Stimulated activated CD4-positive, alpha-beta T cell treated with anti-CD3 and anti-CD28 coated beads, Interleukin-12 subunit alpha, Interleukin-12 subunit beta, amount 100 ng/mL, for 48 hours (primary cell): ENCODE data around the gene ZNF521.

Experiments used
- DNase-seq, 3 donors: peaks; one replicate each; pipeline ENCODE4 v3.0.0-alpha.2; 2020; ENCODE audit warnings: low read depth in 2 of 3, low spot score in 1 of 3

ZNF521 gene

GRCh38 chr18:25136416-25137196, 215.4 kb downstream of the ZNF521 start:
- no peak for DNase-seq

GRCh38 chr18:25134861-25135260, 217.1 kb downstream of the ZNF521 start:
- DNase-seq, result no peak

GRCh38 chr18:25133879-25134278, 218.1 kb downstream of the ZNF521 start:
- no peak for DNase-seq

GRCh38 chr18:25132786-25133496, 219.0 kb downstream of the ZNF521 start:
- no peak for DNase-seq

- no peak for DNase-seq
Measured at GRCh38 chr18:25126751-25127150, 225.2 kb downstream of the ZNF521 start.

GRCh38 chr18:25125680-25126079, 226.3 kb downstream of the ZNF521 start:
- no peak for DNase-seq

- DNase-seq, result no peak
Measured at GRCh38 chr18:25123438-25124232, 228.3 kb downstream of the ZNF521 start.

GRCh38 chr18:25121442-25121841, 230.5 kb downstream of the ZNF521 start:
- no peak for DNase-seq

GRCh38 chr18:25113566-25113965, 238.4 kb downstream of the ZNF521 start:
- no peak for DNase-seq

GRCh38 chr18:25112821-25113434, 239.0 kb downstream of the ZNF521 start:
- DNase-seq, result no peak

- no peak for DNase-seq
Measured at GRCh38 chr18:25111377-25112288, 240.3 kb downstream of the ZNF521 start.

- no peak for DNase-seq
Measured at GRCh38 chr18:25109484-25109883, 242.5 kb downstream of the ZNF521 start.

GRCh38 chr18:25103468-25104155, 248.4 kb downstream of the ZNF521 start:
- DNase-seq, result no peak

GRCh38 chr18:25102662-25103061, 249.3 kb downstream of the ZNF521 start:
- no peak for DNase-seq

GRCh38 chr18:25100418-25100817, 251.5 kb downstream of the ZNF521 start:
- no peak for DNase-seq

GRCh38 chr18:25099895-25100294, 252.1 kb downstream of the ZNF521 start:
- DNase-seq, result no peak

GRCh38 chr18:25097569-25098056, 254.4 kb downstream of the ZNF521 start:
- no peak for DNase-seq

- no peak for DNase-seq
Measured at GRCh38 chr18:25097057-25097456, 254.9 kb downstream of the ZNF521 start.

- DNase-seq, result no peak
Measured at GRCh38 chr18:25093141-25093540, 258.8 kb downstream of the ZNF521 start.

GRCh38 chr18:25089470-25089869, 262.5 kb downstream of the ZNF521 start:
- DNase-seq, result no peak
